GM21717 (cell line): Measurements from ENCODE around the gene ANKRD13A.
"Not testable (repeated sequence)": the region's sequence is repeated elsewhere in the genome, so short reads cannot be mapped to it uniquely, and the experiment has no call there.

ENCODE experiments used
- ATAC-seq: cut with Tn5 transposase; IDR thresholded peaks from one replicate; pipeline ENCODE4 v1.9.1; 2021; ENCODE audit warnings: mild to moderate bottlenecking, moderate library complexity; ENCODE audit not compliant: unreplicated experiment

Gene ANKRD13A

DNA sequence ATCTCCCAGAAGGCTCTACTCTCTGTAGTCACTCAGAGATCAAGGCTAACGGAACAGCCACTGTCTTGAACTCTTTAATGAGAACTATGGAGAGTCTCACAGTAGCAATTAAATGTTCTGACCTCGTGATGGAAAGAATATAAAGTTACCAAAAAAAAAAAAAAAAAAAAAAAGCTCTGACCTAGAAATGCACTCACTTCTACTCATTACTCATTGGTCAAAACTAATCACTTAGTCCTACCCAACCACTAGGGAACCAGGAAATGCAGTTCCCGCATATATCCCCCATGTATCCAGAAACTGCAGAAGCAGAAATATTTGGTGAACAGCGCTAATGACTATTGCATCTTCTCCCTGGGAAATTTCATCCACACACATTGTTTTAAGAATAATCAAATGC is 78.6 kb downstream of the ANKRD13A start:
- no peak for ATAC-seq

DNA sequence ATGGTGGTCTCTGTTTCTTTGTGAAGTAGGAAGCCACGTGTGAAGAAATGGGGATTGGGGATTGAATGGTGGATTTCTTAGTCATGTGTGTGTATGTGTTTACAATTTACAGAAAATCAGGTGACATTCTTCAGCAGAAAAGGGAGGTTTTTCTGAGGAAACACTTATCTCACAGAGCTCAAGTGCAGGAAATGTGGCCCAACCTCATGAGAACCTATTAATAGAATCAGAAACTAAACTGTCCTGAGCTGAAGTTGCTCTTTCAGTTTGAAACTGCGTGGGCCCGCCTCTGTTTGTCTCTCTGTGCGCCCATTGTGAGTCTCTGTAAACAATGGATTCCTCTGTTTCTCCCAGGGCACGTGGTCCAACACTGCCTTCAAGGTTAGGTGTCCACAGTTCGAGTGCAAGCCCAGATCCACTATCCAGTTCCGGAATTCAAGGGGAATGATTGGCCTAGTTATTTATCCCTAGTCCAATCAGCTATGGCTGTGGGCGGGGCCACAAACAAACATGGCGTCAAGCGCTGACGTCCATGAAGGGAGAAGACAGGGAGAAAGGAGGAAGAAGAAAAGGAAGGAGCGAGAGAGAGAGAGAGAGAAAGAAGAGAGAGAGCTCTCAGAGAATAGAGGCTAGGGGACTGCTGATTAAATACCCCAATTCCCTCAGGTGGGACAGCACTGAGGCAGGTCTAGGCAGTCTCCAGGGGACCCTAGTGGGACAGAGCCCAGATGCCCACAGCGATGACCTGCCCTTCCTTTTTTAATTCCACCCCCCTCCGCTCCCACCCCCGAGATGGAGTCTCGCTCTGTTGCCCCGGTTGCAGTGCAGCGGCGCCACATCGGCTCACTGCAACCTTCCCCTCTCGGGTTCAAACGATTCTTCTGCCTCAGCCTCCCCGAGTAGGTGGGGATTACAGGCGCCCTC is 80.5 kb downstream of the ANKRD13A start:
- ATAC-seq, result peak; percentile 80

- ATAC-seq, result no peak
Measured at GRCh38 chr12:110080410-110080809, 81.2 kb downstream of the ANKRD13A start.

DNA sequence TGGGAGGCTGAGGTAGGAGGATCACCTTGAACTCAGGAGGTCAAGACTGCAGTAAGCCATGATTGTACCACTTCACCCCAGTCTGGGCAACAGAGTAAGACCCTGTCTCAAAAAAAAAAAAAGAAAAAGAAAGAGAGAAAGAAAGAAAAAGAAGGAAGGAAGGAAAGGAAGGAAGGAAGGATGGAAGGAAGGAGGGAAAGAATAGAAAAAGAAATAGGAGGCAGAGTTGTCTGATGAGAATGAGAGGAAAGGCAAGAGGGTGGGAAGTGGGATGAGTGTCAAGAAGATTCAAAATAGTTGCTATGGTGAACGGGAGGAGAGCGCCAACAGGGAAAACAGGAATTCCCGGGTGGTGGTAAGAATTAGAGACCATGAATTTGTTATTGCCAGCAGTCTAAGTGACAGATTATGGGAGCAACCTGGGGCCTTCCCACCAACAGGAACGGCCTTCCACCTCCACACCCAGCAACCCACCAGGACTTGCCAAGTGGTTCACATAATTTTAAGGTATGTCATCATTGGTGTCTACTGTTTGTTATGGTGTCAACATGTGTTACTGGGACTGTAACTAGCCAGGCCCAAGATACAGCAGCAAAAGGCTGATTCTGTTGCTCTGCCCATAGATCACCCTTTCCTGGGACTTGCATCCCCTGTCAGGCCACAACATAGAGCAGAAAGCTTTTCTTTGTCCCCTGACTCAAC is 85.2 kb downstream of the ANKRD13A start:
- ATAC-seq, result no peak

DNA sequence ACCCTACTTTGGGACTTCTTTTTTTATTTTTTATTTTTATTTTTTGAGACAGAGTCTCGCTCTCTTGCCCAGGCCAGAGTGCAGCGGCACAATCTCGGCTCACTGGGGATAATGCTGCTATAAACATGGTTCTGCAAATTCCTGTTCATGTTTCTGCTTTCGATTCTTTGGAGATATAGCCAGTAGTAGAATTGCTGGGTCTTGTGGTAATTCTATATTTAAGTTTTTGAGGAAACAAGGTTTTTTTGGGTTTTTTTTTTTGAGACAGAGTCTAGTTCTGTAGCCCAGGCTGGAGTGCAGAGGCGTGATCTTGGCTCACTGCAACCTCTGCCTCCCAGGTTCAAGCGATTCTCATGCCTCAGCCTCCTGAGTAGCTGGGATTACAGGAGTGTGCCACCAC is 89.0 kb downstream of the ANKRD13A start:
- not testable (repeated sequence) for ATAC-seq

DNA sequence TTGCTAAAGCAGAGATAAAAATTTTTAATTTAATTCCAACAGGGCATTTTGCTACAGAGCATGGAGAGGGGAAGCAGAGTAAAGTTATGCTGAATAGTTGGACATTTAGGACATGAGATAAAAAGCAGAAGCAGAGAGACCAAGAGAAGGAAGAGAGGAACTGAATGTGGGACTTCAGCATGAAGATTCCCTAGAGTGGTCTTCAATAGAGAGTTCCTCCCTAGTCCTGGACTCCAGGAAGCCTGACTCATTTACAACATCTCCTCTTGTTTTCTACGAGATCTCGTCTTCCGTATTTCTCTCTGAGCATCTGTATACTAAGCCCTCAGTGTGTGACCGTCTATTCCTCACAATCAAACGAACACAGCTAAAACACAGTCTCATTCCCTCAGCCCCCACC is 89.7 kb downstream of the ANKRD13A start:
- no peak for ATAC-seq
